HepG2 (cell line): Measurements from ENCODE around the gene SIGLEC10. TPM values are rescaled to one million over a fixed set of nuclear protein-coding genes. Genes with fewer than 3 reads are reported as not detected.

ENCODE experiments used
- ATF7 ChIP-seq, 2 experiments: fragments of 450-650 bp in 1 of 2; sonication (generic) in 1 of 2; formaldehyde crosslinking in 1 of 2; IDR thresholded peaks; 2 replicates each; pipeline versions ENCODE4 v1.4.0 to v1.6.1; 2016 to 2020; ENCODE audit warnings: antibody characterized with exemption in 1 of 2, mild to moderate bottlenecking in 1 of 2, missing genetic modification reagents in 1 of 2
- CEBPG ChIP-seq: IDR thresholded peaks from 2 replicates; pipeline ENCODE4 v1.6.1; 2016
- HHEX ChIP-seq: IDR thresholded peaks from 2 replicates; pipeline ENCODE4 v1.6.1; 2016; ENCODE audit warnings: control low read depth
- POLR2A ChIP-seq, 2 experiments: IDR thresholded peaks; 2 replicates each; pipeline ENCODE4 v1.6.1; 2011; ENCODE audit warnings: low read depth in 2 of 2, low read length in 2 of 2, mild to moderate bottlenecking in 1 of 2, moderate library complexity in 1 of 2; ENCODE audit not compliant: insufficient read depth in 1 of 2
- ZNF543 ChIP-seq: sonication (generic); formaldehyde crosslinking; IDR thresholded peaks from 2 replicates; pipeline ENCODE4 v1.4.0; 2020; ENCODE audit warnings: mild to moderate bottlenecking, missing genetic modification reagents
- ZNF589 ChIP-seq: sonication (generic); formaldehyde crosslinking; conservative IDR thresholded peaks from 2 replicates; pipeline ENCODE4 v1.8.0; 2022; ENCODE audit warnings: mild to moderate bottlenecking, moderate library complexity, missing genetic modification reagents
- ZNF619 ChIP-seq: sonication (generic); formaldehyde crosslinking; IDR thresholded peaks from 2 replicates; pipeline ENCODE4 v1.4.0; 2020; ENCODE audit warnings: mild to moderate bottlenecking, missing genetic modification reagents
- ZNF850 ChIP-seq: sonication (generic); formaldehyde crosslinking; conservative IDR thresholded peaks from 2 replicates; pipeline ENCODE4 v1.9.0; 2021; ENCODE audit warnings: mild to moderate bottlenecking, missing genetic modification reagents
- polyA plus RNA-seq, 8 experiments: library from polyadenylated mRNA; depleted of rRNA in 3 of 8; stranded (reverse) in 7 of 8; unstranded in 1 of 8; fragments of >200 nt; fragmentation: Illumina TruSeq in 4 of 8; extraction: Trizol in 4 of 8; gene quantifications; 2 replicates each; pipeline versions ENCODE4 v1.2.1 to v1.2.3, GENCODE V29; 2011 to 2016; ENCODE audit warnings: low read depth in 4 of 8, missing spikeins in 1 of 8, mixed read lengths in 1 of 8; ENCODE audit not compliant: insufficient read depth in 1 of 8
- total RNA-seq, 5 experiments: library from RNA; depleted of rRNA; stranded (reverse); fragments of >200 nt; fragmentation: Illumina TruSeq; extraction: Trizol; gene quantifications; 2 replicates each; pipeline ENCODE4 v1.2.3, GENCODE V29; 2016; ENCODE audit warnings: low read depth in 1 of 5
- TF ChIP-seq, protein P1 (sequence below): sonication (generic); formaldehyde crosslinking; IDR thresholded peaks from 2 replicates; pipeline ENCODE4 v1.4.0; 2020; ENCODE audit warnings: missing genetic modification reagents, mild to moderate bottlenecking, borderline replicate concordance
- TF ChIP-seq, protein P2 (sequence below): sonication (generic); formaldehyde crosslinking; IDR thresholded peaks from 2 replicates; pipeline ENCODE4 v1.4.0; 2020; ENCODE audit warnings: missing genetic modification reagents
- TF ChIP-seq, protein P3 (sequence below), 2 experiments: sonication (generic) in 1 of 2; formaldehyde crosslinking in 1 of 2; IDR thresholded peaks; 2 replicates each; pipeline versions ENCODE4 v1.5.1 to v1.6.1; 2011 to 2020; ENCODE audit warnings: borderline replicate concordance in 1 of 2, low read depth in 1 of 2, low read length in 1 of 2, mild to moderate bottlenecking in 1 of 2, missing genetic modification reagents in 1 of 2, moderate library complexity in 1 of 2
- TF ChIP-seq, protein P4 (sequence below): sonication (generic); formaldehyde crosslinking; IDR thresholded peaks from 2 replicates; pipeline ENCODE4 v1.8.0; 2022; ENCODE audit warnings: mild to moderate bottlenecking, missing genetic modification reagents, moderate library complexity
- TF ChIP-seq, protein P5 (sequence below): IDR thresholded peaks from 2 replicates; pipeline ENCODE4 v1.6.1; 2012; ENCODE audit warnings: low read length, improper control_type of control experiment
- TF ChIP-seq, protein P6 (sequence below): sonication (generic); formaldehyde crosslinking; IDR thresholded peaks from 2 replicates; pipeline ENCODE4 v1.5.0; 2020; ENCODE audit warnings: mild to moderate bottlenecking, missing genetic modification reagents
- TF ChIP-seq, protein P7 (sequence below): sonication (generic); formaldehyde crosslinking; IDR thresholded peaks from 2 replicates; pipeline ENCODE4 v1.4.0; 2020; ENCODE audit warnings: mild to moderate bottlenecking, missing genetic modification reagents

The SIGLEC10 gene
- total and polyA plus RNA-seq, 2 of the 13 experiments (the other 11 are each of a cell fraction or from before 2014, with no cell fraction given): not detected

DNA sequence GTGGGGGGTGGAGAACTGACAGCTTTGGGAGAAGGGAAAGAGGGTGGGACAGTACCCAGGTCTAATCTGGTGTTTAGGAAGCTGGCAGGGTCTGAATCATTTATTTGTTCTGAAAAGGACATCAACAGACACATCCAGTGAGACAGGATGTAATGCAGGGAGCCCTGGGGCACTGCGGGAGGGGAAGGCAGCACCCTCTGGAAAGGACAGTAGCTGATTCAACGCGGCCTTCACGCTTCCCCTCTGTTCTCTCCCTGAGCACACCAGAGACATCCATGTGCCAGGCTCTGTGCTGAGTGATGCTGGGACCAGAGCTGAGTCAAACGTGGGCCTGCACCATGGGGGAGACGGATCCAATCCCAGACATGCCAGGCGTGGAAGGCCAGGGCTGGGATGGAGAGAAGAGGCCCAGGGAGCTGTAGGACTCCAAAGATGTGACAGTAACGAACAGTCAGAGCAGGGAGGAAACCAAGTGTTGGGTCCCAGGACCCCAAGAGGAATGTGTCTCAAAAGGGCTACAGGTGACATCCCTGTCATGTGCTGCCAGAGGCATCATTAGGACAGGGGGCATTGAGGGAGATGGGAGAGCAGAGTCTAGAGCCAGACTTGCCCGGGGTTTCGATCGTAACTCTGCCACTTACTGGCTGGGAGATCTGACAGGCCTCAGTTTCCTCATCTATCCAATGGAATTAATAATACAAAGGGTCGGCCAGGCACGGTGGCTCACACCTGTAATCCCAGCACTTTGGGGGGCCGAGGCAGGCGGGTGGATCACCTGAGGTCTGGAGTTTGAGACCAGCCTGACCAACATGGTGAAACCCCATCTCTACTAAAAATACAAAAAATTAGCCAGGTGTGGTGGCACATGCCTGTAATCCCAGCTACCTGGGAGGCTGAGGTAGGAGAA is 53.0 kb downstream of the SIGLEC10 start (continued):
- TF ChIP-seq, protein P1, sequence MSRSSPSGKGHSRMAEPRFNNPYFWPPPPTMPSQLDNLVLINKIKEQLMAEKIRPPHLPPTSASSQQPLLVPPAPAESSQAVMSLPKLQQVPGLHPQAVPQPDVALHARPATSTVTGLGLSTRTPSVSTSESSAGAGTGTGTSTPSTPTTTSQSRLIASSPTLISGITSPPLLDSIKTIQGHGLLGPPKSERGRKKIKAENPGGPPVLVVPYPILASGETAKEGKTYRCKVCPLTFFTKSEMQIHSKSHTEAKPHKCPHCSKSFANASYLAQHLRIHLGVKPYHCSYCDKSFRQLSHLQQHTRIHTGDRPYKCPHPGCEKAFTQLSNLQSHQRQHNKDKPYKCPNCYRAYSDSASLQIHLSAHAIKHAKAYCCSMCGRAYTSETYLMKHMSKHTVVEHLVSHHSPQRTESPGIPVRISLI: 0 out of 2 replicates have a peak, but pooled peaks have one; percentile 8
- TF ChIP-seq, protein P2, sequence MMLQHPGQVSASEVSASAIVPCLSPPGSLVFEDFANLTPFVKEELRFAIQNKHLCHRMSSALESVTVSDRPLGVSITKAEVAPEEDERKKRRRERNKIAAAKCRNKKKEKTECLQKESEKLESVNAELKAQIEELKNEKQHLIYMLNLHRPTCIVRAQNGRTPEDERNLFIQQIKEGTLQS (CRISPR knock-in tag): no peak
- TF ChIP-seq ATF7 (IDR thresholded peaks at IDR 0.05) (no peak), ATF7 (CRISPR knock-in tag; IDR thresholded peaks at IDR 0.05) (no peak), ZNF619 (CRISPR knock-in tag) (0 out of 2 replicates have a peak, but pooled peaks have one; percentile 20), ZNF589 (CRISPR knock-in tag) (no peak), ZNF850 (CRISPR knock-in tag) (no peak), ZNF543 (CRISPR knock-in tag) (no peak), HHEX (no peak), POLR2A (IDR thresholded peaks at IDR 0.05; ENCODE audit: insufficient read depth in 1 of 2, low read depth in 2 of 2, low read length in 2 of 2) (peak; percentile 65 to 73), CEBPG (CRISPR knock-in tag) (0 out of 2 replicates have a peak, but pooled peaks have one; percentile 31)
- TF ChIP-seq, protein P3, sequence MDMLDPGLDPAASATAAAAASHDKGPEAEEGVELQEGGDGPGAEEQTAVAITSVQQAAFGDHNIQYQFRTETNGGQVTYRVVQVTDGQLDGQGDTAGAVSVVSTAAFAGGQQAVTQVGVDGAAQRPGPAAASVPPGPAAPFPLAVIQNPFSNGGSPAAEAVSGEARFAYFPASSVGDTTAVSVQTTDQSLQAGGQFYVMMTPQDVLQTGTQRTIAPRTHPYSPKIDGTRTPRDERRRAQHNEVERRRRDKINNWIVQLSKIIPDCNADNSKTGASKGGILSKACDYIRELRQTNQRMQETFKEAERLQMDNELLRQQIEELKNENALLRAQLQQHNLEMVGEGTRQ (IDR thresholded peaks at IDR 0.05; ENCODE audit: low read depth, low read length): no peak
- TF ChIP-seq, protein P3 (CRISPR knock-in tag; IDR thresholded peaks at IDR 0.05; ENCODE audit: borderline replicate concordance): no peak
- TF ChIP-seq, protein P4, sequence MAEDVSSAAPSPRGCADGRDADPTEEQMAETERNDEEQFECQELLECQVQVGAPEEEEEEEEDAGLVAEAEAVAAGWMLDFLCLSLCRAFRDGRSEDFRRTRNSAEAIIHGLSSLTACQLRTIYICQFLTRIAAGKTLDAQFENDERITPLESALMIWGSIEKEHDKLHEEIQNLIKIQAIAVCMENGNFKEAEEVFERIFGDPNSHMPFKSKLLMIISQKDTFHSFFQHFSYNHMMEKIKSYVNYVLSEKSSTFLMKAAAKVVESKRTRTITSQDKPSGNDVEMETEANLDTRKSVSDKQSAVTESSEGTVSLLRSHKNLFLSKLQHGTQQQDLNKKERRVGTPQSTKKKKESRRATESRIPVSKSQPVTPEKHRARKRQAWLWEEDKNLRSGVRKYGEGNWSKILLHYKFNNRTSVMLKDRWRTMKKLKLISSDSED (CRISPR knock-in tag): no peak
- TF ChIP-seq, protein P5, sequence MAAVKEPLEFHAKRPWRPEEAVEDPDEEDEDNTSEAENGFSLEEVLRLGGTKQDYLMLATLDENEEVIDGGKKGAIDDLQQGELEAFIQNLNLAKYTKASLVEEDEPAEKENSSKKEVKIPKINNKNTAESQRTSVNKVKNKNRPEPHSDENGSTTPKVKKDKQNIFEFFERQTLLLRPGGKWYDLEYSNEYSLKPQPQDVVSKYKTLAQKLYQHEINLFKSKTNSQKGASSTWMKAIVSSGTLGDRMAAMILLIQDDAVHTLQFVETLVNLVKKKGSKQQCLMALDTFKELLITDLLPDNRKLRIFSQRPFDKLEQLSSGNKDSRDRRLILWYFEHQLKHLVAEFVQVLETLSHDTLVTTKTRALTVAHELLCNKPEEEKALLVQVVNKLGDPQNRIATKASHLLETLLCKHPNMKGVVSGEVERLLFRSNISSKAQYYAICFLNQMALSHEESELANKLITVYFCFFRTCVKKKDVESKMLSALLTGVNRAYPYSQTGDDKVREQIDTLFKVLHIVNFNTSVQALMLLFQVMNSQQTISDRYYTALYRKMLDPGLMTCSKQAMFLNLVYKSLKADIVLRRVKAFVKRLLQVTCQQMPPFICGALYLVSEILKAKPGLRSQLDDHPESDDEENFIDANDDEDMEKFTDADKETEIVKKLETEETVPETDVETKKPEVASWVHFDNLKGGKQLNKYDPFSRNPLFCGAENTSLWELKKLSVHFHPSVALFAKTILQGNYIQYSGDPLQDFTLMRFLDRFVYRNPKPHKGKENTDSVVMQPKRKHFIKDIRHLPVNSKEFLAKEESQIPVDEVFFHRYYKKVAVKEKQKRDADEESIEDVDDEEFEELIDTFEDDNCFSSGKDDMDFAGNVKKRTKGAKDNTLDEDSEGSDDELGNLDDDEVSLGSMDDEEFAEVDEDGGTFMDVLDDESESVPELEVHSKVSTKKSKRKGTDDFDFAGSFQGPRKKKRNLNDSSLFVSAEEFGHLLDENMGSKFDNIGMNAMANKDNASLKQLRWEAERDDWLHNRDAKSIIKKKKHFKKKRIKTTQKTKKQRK: no peak
- TF ChIP-seq, protein P6, sequence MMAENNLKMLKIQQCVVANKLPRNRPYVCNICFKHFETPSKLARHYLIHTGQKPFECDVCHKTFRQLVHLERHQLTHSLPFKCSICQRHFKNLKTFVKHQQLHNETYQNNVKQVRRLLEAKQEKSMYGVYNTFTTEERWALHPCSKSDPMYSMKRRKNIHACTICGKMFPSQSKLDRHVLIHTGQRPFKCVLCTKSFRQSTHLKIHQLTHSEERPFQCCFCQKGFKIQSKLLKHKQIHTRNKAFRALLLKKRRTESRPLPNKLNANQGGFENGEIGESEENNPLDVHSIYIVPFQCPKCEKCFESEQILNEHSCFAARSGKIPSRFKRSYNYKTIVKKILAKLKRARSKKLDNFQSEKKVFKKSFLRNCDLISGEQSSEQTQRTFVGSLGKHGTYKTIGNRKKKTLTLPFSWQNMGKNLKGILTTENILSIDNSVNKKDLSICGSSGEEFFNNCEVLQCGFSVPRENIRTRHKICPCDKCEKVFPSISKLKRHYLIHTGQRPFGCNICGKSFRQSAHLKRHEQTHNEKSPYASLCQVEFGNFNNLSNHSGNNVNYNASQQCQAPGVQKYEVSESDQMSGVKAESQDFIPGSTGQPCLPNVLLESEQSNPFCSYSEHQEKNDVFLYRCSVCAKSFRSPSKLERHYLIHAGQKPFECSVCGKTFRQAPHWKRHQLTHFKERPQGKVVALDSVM: no peak
- TF ChIP-seq, protein P7, sequence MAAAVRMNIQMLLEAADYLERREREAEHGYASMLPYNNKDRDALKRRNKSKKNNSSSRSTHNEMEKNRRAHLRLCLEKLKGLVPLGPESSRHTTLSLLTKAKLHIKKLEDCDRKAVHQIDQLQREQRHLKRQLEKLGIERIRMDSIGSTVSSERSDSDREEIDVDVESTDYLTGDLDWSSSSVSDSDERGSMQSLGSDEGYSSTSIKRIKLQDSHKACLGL (CRISPR knock-in tag): no peak
